Measurements from ENCODE around the gene SYNE1. TPM values are rescaled to one million over a fixed set of nuclear protein-coding genes. Genes with fewer than 3 reads are reported as not detected.

Gene SYNE1
- total RNA-seq, 1 experiment from 2014 or later, result 3.0 TPM

DNA sequence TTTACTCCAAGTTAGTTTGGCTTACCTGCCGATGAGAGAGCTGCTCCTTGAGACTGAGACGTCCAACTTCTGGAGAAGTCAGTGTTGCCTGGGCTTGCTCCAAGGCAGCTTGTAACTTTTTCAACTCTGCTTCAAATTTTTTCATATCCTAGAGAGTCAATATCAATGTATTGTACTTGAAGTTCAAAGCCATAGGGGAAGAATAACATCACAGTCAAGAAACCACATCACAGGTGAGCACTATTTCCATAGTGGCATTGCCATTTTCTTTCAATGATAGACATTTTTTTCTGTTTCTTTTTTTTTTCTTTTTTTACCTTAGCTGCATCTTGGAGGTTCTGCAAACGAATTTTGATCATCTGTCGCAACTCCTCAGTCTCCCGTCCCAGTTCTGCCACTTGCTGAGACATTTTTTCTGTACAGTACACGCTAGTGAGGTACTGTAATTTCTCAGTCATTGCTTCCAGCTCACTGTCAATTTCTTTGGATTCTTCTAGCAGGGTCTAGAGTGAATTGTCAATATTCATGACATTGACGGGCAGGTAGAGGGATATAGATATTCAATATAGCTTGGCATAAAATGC is 326.7 kb downstream of the SYNE1 start:
- Mint-ChIP-seq H3K4me3 (no peak overlapping the region), H3K27me3 (ENCODE audit: low read depth) (no peaks in the 10 kb centered on the region; the same call in 1 of the 2 replicates), H3K36me3 (ENCODE audit: insufficient read depth in 1 of 3, low read depth in 3 of 3) (no peaks in the 10 kb centered on the region), H3K4me1 (peaks cover 6 to 7% of the 10 kb centered on the region in 2 experiments), H3K9me3 (no peaks in the 10 kb centered on the region), H3K27ac (no peak overlapping the region)
- WGBS (ENCODE audit: extremely low coverage, insufficient read length, low lambda C conversion rate), result no CpG with 5 or more reads among the region's 7 CpGs
- DNase-seq, result no peak
- Histone ChIP-seq H3K18ac (ENCODE audit: insufficient read length, low read depth, low read length) (no peak overlapping the region), H4K5ac (ENCODE audit: insufficient read length, low read depth, low read length) (no peak overlapping the region), H3K4me2 (ENCODE audit: insufficient read depth, insufficient read length, low read length) (no peak overlapping the region), H2BK120ac (ENCODE audit: low read depth, low read length, poor library complexity, severe bottlenecking) (no peak overlapping the region), H2AK5ac (ENCODE audit: insufficient read length, low read length) (no peak overlapping the region), H3K27ac (ENCODE audit: insufficient read length, low read depth, low read length) (no peak overlapping the region), H2BK5ac (ENCODE audit: insufficient read length, low read length) (no peak overlapping the region), H3K56ac (ENCODE audit: insufficient read length, low read depth, low read length) (no peak overlapping the region), H4K91ac (ENCODE audit: insufficient read length, low read depth, low read length) (no peak overlapping the region), H3K79me2 (ENCODE audit: insufficient read depth, low read length) (no peaks in the 10 kb centered on the region), H3K4me1 (ENCODE audit: insufficient read depth, low read length) (no peaks in the 10 kb centered on the region), H3K27me3 (ENCODE audit: insufficient read depth, low read length) (no peaks in the 10 kb centered on the region), H4K8ac (replicated peaks; ENCODE audit: insufficient read length, low read depth, low read length) (no peak overlapping the region), H3T11ph (ENCODE audit: low read length) (no peak overlapping the region), H2BK12ac (ENCODE audit: insufficient read length, low read depth, low read length) (no peak overlapping the region), H3K4ac (ENCODE audit: low read depth, low read length) (no peak overlapping the region), H3K79me1 (ENCODE audit: insufficient read depth, low read depth, low read length, poor library complexity, severe bottlenecking) (no peaks in the 10 kb centered on the region), H3K14ac (ENCODE audit: insufficient read depth, low read length) (no peak overlapping the region), H2AFZ (ENCODE audit: low read length) (no peak overlapping the region), H3K23me2 (ENCODE audit: insufficient read length, low read depth, low read length, poor library complexity, severe bottlenecking) (no peaks in the 10 kb centered on the region), H4K20me1 (ENCODE audit: control insufficient read depth, insufficient read depth, insufficient read length) (no peaks in the 10 kb centered on the region), H2BK20ac (ENCODE audit: low read depth, low read length, poor library complexity, severe bottlenecking) (no peak overlapping the region), H3K23ac (ENCODE audit: insufficient read length, low read depth, low read length) (no peak overlapping the region), H2BK15ac (ENCODE audit: low read depth, low read length) (no peak overlapping the region), H3K9me3 (ENCODE audit: control insufficient read depth, low read depth, low read length) (no peaks in the 10 kb centered on the region), H3K9ac (ENCODE audit: extremely low read depth, insufficient read length, low read length) (no peak overlapping the region)
- TF ChIP-seq CTCF (conservative IDR thresholded peaks at IDR 0.05), result no peak
